ENCODE measurements around the gene RASGRF2. TPM values are rescaled to one million over a fixed set of nuclear protein-coding genes. Genes with fewer than 3 reads are reported as not detected.

Gene RASGRF2
- total RNA-seq, 4 donors from 2014 or later = 2.0 to 3.6 (median 2.8) TPM

DNA sequence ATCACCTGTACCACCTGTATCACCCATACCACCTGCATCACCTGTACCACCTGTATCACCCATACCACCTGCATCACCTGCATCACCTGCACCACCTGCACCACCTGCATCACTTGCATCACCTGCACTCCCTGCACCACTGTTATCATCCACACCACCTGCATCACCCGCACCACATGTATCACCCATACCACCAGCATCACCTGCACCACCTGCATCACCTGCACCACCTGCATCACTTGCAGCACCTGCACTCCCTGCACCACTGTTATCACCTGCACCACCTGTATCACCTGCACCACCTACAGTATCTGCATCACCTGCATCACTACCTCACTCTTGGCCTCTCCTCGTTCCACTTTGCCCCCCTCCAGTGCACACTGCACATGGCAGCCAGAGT is 209.8 kb downstream of the RASGRF2 start:
- intact Hi-C loops (cut with DNase I; ENCODE audit: low total_unique reads) (loop anchor here (10.0 kb wide), 1 partner anchor 1745 kb away; no protein-coding TSS in a partner anchor), in situ Hi-C loops (cut with MboI; ENCODE audit: low pct_ligation_motif_present in 1 of 4, low pct_unique_long_range_greater_than_20kb in 1 of 4, low sequenced_read_pairs in 3 of 4) (no loop called here)
- no peaks in the 10 kb centered on the region for H3K36me3 ChIP-seq
- no peak for DNase-seq
- no peaks in the 10 kb centered on the region for H3K27me3 ChIP-seq
- TF ChIP-seq EP300 (IDR thresholded peaks at IDR 0.05; ENCODE audit: low read depth) = no peak
- TF ChIP-seq POLR2A (IDR thresholded peaks at IDR 0.05) = no peak
- TF ChIP-seq POLR2AphosphoS5 (IDR thresholded peaks at IDR 0.05) = no peak
- TF ChIP-seq, protein P1, sequence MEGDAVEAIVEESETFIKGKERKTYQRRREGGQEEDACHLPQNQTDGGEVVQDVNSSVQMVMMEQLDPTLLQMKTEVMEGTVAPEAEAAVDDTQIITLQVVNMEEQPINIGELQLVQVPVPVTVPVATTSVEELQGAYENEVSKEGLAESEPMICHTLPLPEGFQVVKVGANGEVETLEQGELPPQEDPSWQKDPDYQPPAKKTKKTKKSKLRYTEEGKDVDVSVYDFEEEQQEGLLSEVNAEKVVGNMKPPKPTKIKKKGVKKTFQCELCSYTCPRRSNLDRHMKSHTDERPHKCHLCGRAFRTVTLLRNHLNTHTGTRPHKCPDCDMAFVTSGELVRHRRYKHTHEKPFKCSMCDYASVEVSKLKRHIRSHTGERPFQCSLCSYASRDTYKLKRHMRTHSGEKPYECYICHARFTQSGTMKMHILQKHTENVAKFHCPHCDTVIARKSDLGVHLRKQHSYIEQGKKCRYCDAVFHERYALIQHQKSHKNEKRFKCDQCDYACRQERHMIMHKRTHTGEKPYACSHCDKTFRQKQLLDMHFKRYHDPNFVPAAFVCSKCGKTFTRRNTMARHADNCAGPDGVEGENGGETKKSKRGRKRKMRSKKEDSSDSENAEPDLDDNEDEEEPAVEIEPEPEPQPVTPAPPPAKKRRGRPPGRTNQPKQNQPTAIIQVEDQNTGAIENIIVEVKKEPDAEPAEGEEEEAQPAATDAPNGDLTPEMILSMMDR (IDR thresholded peaks at IDR 0.05) = no peak
- H3K9me3 ChIP-seq = no peaks in the 10 kb centered on the region
- WGBS, 2 donors (ENCODE audit: low coverage in 1 of 2) = 84 to 88% methylated on average over 1 to 2 of the region's 2 CpGs
- no peak overlapping the region for H3K4me3 ChIP-seq
- no peak overlapping the region for H3K27ac ChIP-seq
- peaks cover 0 to 4% (median 2%) of the 10 kb centered on the region in 4 donors for H3K4me1 ChIP-seq

DNA sequence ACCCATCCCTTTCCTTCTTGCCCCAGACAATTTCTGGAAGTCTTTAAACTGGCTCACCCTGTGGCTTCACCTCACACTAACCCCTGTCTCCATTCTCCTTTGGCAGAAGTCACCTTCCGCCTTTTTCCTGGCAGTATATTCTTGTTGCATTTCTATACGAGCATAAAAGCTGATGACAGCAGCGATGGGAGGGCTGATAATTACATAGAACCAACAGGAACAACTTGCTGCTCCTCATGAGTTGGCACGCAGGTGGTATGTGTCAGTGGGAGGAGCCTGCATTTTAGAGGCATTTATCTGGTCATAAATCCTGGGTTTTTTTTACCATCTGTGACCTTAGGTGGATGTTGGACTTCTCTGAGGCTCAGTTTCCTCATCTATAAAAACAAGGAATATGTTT is 211.6 kb downstream of the RASGRF2 start:
- Histone ChIP-seq H3K9me3 (no peaks in the 10 kb centered on the region), H3K36me3 (no peaks in the 10 kb centered on the region), H3K4me1 (peaks cover 0 to 4% (median 2%) of the 10 kb centered on the region in 4 donors), H3K27me3 (no peaks in the 10 kb centered on the region), H3K27ac (no peak overlapping the region), H3K4me3 (no peak overlapping the region)
- TF ChIP-seq EP300 (IDR thresholded peaks at IDR 0.05; ENCODE audit: low read depth) = no peak
- 49 to 87% methylated on average over 3 to 4 of the region's 4 CpGs for WGBS, 2 donors (ENCODE audit: low coverage in 1 of 2)
- intact Hi-C loops (cut with DNase I; ENCODE audit: low total_unique reads) (loop anchor here (10.0 kb wide), 1 partner anchor 1747 kb away; no protein-coding TSS in a partner anchor), in situ Hi-C loops (cut with MboI; ENCODE audit: low pct_ligation_motif_present in 1 of 4, low pct_unique_long_range_greater_than_20kb in 1 of 4, low sequenced_read_pairs in 3 of 4) (no loop called here)
- DNase-seq = peak; percentile 13

DNA sequence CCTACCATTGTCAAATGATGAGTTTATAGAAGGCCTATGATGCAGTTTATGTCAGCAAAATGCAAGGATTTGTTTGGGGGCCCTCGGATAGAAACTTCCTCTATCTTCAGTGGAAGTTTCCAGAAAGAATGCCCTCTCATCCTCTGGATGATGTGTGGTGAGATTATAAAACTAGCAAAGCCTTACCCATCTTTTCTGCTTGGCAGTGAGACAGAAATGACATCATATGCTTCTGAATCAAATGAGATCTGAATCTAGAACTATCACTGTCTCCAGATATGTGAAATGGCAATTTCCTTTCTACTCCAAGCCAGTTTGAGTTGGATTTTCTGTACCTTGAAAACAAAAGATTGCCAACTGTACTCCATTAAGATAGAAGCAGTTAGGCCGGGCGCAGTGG is 212.5 kb downstream of the RASGRF2 start:
- Histone ChIP-seq H3K4me3 (no peak overlapping the region), H3K9me3 (no peaks in the 10 kb centered on the region), H3K27ac (no peak overlapping the region), H3K27me3 (no peaks in the 10 kb centered on the region), H3K36me3 (no peaks in the 10 kb centered on the region), H3K4me1 (peaks cover 0 to 4% (median 2%) of the 10 kb centered on the region in 4 donors)
- intact Hi-C loops (cut with DNase I; ENCODE audit: low total_unique reads) = loop anchor here (10.0 kb wide), 1 partner anchor 1748 kb away; no protein-coding TSS in a partner anchor
- DNase-seq = no peak
- TF ChIP-seq POLR2AphosphoS5 (IDR thresholded peaks at IDR 0.05) (no peak), POLR2A (IDR thresholded peaks at IDR 0.05) (no peak), EP300 (IDR thresholded peaks at IDR 0.05; ENCODE audit: low read depth) (no peak)
- TF ChIP-seq, protein P1 (IDR thresholded peaks at IDR 0.05) = no peak
- WGBS, 2 donors (ENCODE audit: low coverage in 1 of 2) = 84 to 89% methylated on average over 3 of the region's 3 CpGs
- in situ Hi-C loops (cut with MboI; ENCODE audit: low pct_ligation_motif_present in 1 of 4, low pct_unique_long_range_greater_than_20kb in 1 of 4, low sequenced_read_pairs in 3 of 4) = no loop called here

DNA sequence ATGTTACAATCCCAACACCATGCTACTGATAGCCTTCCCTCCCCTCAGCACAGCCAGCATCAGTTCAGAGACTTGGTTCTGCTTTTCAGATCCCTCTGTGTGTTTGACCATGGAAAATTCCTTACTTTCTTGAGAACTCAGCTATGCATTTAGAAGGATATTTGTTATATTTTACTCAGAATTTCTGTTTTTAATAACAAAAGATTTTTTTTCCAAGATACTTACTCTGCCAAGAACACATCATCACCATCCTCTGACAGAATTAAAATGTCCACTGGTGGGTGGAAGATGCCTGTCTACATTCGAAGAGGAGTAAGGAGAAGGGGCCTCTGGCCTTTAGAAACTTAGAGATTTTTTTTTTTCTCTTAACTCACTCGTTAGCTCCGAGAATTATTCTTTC is 216.9 kb downstream of the RASGRF2 start:
- no peaks in the 10 kb centered on the region for H3K9me3 ChIP-seq
- WGBS, 2 donors (ENCODE audit: low coverage in 1 of 2) = 75 to 88% methylated on average over 3 of the region's 3 CpGs
- in situ Hi-C loops (cut with MboI; ENCODE audit: low pct_ligation_motif_present in 1 of 4, low pct_unique_long_range_greater_than_20kb in 1 of 4, low sequenced_read_pairs in 3 of 4) = loop anchor here in 2 of 4 donors (25.0 kb wide), 1 partner anchor 490 kb away; no protein-coding TSS in a partner anchor
- intact Hi-C loops (cut with DNase I; ENCODE audit: low total_unique reads) = loop anchor here (10.0 kb wide), 1 partner anchor 1752 kb away; no protein-coding TSS in a partner anchor
- no peak for DNase-seq
- TF ChIP-seq POLR2AphosphoS5 (IDR thresholded peaks at IDR 0.05) = no peak
- TF ChIP-seq EP300 (IDR thresholded peaks at IDR 0.05; ENCODE audit: low read depth) = no peak
- TF ChIP-seq, protein P1 (IDR thresholded peaks at IDR 0.05) = no peak
- no peak for TF ChIP-seq POLR2A (IDR thresholded peaks at IDR 0.05)
- no peak overlapping the region for H3K4me3 ChIP-seq
- H3K4me1 ChIP-seq = no peaks in the 10 kb centered on the region
- no peaks in the 10 kb centered on the region for H3K36me3 ChIP-seq
- no peaks in the 10 kb centered on the region for H3K27me3 ChIP-seq
- H3K27ac ChIP-seq = no peak overlapping the region

DNA sequence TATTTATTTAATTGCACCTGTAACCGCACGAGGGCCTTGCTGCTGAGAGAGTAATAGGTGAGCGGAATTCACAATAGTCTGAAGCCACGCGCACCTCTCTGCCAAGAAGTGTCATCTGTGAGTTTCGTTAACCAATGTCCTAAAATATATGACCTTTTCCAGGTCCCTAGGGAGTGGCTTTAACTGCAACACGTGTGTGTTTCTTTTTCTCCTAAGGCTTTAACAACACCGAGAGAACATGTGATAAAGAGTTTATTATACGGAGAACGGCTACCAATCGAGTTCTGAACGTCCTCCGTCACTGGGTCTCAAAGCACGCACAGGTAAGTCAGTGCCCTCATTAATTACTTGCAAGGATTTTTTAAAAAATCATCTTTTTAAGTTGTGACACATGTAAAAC is 219.8 kb downstream of the RASGRF2 start:
- in situ Hi-C loops (cut with MboI; ENCODE audit: low pct_ligation_motif_present in 1 of 4, low pct_unique_long_range_greater_than_20kb in 1 of 4, low sequenced_read_pairs in 3 of 4) = loop anchor here in 2 of 4 donors (25.0 kb wide), 1 partner anchor 493 kb away; no protein-coding TSS in a partner anchor

More for the DNA sequence above, 219.8 kb downstream of the RASGRF2 start:
- Histone ChIP-seq H3K9me3 (no peaks in the 10 kb centered on the region), H3K27me3 (no peaks in the 10 kb centered on the region), H3K4me1 (no peaks in the 10 kb centered on the region), H3K27ac (no peak overlapping the region), H3K36me3 (no peaks in the 10 kb centered on the region), H3K4me3 (no peak overlapping the region)
- DNase-seq = no peak
- intact Hi-C loops (cut with DNase I; ENCODE audit: low total_unique reads) = loop anchor here (10.0 kb wide), 1 partner anchor 1755 kb away; no protein-coding TSS in a partner anchor
- WGBS, 2 donors (ENCODE audit: low coverage in 1 of 2) = 49 to 57% methylated on average over 13 to 14 of the region's 14 CpGs
- TF ChIP-seq POLR2AphosphoS5 (IDR thresholded peaks at IDR 0.05) (no peak), POLR2A (IDR thresholded peaks at IDR 0.05) (no peak), EP300 (IDR thresholded peaks at IDR 0.05; ENCODE audit: low read depth) (no peak)
- TF ChIP-seq, protein P1 (IDR thresholded peaks at IDR 0.05) = no peak

All from transverse colon (tissue), 4 donors.